Bone marrow (tissue), 2 donors: ENCODE data around the gene BIK.
A peak's percentile ranks its signal among the peaks of the same experiment; 100 is the strongest.
"Not testable (repeated sequence)": the region's sequence is repeated elsewhere in the genome, so short reads cannot be mapped to it uniquely, and the experiment has no call there.

Source experiments
- DNase-seq, 2 donors: peaks; one replicate each; lab custom pipeline; 2025; lab: John Stamatoyannopoulos, UW

The BIK gene, protein sequence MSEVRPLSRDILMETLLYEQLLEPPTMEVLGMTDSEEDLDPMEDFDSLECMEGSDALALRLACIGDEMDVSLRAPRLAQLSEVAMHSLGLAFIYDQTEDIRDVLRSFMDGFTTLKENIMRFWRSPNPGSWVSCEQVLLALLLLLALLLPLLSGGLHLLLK

DNA sequence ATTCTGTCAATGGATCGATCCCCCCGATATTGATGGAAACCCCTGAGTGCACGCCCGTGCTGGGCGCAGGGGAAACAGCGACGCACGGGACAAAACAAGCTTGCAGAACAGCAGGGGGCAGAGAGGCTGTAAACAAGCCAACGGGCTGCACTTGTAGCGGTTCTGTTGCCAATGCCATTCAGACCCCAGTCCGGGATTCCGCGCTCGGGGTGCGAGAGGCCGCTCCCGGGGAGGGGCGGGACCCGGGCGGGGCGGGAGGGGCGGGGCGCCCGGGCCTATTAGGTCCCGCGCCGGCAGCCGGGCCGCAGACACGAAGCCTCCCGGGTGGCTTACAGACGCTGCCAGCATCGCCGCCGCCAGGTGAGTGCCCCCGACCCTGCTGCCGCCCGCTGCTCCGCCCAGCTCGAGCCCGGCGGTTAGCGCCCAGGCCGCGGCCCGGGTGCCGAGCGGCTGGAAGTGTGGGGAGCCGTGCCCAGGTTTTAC is at the start of gene BIK:
Gene BIK, plus strand, starts transcription at position 307 of the 483 bp plus-strand sequence. CDS start 13,273 bp downstream, outside the sequence.
- DNase-seq = no peak

DNA sequence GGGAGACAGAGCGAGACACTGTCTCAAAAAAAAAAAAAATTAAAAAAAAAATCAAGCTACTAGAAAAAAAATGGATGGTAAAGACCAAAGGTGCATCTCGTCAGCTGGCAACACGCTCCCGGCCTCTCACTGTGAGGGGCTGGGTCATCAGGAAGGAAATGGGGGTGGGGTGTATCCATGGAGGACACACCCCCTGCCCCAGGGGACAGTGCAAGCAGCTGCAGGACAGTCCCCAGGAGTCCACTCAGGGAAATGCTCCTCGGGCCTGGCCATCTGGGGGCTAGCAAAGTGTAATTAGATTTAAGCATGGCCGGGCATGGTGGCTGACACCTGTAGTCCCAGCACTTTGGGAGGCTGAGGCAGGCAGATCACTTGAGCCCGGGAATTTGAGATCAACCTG is 44.4 kb upstream of the BIK start:
- DNase-seq = no peak

DNA sequence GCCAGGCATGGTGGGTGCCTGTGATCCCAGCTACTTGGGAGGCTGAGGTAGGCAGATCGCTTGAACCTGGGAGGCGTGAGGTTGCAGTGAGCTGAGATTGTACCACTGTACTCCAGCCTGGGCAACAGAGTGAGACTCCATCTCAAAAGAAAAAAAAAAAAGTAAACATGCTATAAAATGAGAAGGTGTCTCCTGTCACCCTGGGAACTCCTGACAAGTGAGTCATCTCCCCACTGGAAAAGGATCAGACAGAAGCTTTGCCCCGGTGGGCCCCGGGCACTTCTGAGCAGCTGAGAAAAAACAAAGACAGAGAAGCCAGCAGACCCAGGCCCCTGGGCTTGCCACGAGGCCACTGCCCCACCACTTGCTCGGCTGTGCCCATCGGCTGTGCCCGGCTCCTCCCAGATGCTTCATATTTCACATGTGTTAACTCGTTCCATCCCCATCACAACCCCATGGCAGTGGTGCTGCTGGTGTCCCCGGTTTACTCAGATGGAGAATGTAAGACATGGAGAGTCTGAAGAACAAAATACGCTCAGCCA is 43.6 kb upstream of the BIK start:
- no peak for DNase-seq

DNA sequence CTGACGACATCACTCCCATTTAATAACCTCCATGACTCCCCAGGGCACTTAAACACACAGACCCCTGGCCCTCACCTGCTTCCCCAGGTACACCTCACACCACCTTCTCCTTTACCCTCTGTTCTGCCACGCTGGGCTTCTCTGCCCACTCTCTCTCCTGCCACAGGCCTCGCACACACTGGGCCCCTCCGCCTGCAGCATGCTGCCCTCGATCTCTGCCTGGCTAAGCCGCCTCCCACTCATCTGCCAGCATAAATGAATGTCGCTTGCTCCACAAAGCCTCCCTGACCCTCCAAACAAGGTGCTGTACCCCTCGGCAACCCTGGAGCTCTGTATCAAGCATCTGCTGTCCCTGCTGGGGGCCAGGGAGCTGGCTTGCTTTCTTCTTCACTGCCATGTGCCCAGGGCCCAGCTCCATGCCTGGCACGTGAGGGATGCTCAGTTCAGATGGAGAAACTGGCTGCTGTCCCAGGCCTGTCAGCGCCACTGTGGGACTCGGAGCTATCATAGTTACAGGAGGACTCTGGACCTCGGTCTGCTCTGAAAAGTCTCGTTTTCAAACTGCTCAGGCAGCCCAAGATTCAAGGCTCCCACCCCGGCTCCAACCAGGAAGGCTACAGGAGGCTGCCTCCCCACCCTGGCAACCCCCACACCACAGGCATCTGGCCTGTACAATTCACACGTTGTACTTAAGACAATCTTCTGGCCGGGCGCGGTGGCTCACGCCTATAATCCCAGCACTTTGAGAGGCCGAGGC is 33.3 kb upstream of the BIK start:
- no peak for DNase-seq

DNA sequence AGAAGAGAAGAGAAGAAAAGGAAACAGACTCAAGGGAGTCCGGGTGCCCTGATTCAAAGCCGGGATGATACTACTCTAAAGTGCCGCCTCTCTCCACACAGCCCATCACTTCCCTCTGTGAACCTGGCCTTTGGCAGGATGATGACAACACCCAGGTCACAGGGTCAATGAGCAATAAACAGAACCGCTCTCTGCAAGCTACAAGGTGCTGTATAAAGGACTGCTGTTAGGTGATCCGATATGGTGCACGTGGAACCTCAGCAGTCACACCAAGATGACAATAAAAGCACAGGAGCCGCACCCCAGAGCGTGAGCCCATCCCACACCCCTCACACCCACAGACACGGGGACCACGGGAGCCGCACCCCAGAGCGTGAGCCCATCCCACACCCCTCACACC is 32.0 kb upstream of the BIK start:
- no peak for DNase-seq

DNA sequence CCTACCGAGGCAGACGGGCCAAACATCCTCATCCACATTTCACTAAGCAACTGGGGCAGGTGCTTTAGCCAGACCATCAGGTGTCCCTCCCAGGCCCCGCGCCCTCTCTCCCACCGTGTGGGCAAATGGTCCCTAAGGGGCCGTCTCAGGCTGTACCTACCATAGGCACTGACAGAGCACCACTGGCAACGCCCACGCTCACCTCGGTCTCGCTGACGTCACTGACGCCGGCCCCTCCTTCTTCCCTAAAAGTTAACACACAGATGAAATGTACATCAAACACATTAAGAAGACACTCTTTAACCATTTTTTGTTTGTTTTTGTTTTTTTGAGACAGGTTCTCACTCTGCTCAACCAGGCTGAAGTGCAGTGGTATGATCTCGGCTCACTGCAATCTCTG is 30.8 kb upstream of the BIK start:
- DNase-seq = no peak

DNA sequence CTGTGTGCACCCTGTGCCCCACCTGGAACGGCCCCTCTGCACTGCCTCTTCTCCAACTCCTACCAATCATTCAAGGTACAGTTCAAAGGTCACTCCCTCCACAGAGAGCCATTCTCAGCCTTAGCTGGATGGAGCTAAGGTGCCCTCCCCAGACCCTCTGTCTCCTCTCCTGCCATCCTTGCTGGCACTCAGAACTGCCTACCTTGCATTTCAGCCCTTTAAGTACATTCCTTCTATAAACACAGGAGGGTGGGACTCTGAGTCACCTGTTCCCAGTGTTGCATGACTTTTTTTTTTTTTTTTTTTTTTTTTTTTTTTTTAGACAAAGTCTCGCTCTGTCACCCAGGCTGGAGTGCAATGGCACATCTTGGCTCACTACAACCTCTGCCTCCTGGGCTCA is 29.9 kb upstream of the BIK start:
- DNase-seq = no peak

DNA sequence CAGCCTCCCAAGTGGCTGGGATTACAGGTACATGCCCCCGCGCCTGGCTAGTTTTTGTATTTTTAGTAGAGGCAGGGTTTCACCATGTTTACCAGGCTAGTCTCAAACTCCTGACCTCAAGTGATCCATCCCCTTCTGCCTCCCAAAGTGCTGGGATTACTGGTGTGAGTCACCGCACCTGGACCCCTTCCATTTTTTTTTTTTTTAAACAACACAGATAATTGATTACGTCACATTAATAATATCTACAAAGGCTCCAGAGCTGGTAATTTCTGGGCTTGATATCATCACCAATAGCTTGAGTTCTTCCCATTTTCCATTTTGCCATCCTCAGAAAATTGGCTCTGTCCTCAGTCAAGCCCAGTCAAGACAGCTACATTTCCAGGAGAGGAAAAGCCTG is 28.6 kb upstream of the BIK start:
- no peak for DNase-seq

DNA sequence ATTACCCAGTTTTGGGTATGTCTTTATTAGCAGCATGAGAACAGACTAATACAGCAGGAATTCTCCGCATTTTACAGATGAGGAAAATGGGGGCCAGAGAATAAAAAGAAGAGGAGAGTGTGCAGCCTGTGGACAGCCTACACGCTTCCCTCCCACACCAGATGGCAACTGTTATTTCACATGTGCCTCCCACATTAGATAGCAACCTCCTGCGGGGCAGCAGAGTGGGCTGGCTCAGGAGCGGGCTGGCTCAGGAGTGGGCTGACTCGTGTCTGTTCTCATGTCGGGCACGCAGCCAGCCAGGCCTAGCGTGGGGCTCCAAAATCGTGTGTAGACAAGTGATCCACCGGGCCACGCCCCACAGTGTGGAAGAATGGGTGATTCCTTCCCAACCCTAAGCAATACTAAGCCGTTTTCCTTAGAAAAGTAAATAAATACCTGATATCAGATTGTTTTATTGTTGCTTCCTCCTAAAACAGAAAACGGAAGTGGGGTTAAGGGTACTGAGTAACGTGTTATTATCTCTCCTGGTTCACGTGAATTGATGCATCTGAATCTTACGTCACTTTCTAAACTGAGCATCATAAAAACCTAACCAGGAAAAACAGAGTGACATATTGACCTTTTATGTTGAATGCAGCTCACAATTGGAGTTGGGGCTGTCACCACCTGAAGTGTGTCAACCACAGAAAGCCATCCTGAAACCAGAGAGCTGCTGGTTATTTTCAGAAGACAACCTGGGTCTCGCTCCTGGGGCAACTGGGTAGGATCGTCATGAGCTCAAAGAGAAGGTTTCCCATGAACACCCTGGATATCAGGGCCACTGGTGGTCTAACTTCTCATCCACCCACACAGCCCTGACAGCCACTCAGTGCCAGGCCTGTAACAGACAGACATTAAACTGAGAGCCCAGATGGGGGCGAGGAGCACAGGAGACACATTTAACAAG is 24.6 kb upstream of the BIK start:
- no peak for DNase-seq

DNA sequence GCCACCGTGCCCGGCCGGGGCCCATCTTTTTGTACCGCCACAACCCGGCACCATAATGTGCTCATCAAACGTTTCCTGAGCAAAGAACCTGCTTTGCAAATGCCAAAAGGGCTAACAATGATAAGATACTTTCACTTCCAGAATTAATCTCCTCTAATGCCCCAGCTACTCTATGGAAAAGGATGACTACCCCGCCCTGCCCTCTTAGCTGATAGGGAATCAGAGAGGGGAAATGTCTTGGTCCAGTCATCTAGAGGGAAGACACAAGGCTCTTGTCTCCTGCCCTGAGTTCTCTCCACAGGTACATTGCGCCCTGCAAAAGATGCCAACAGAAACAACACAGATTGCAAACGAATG is 21.9 kb upstream of the BIK start:
- no peak for DNase-seq

DNA sequence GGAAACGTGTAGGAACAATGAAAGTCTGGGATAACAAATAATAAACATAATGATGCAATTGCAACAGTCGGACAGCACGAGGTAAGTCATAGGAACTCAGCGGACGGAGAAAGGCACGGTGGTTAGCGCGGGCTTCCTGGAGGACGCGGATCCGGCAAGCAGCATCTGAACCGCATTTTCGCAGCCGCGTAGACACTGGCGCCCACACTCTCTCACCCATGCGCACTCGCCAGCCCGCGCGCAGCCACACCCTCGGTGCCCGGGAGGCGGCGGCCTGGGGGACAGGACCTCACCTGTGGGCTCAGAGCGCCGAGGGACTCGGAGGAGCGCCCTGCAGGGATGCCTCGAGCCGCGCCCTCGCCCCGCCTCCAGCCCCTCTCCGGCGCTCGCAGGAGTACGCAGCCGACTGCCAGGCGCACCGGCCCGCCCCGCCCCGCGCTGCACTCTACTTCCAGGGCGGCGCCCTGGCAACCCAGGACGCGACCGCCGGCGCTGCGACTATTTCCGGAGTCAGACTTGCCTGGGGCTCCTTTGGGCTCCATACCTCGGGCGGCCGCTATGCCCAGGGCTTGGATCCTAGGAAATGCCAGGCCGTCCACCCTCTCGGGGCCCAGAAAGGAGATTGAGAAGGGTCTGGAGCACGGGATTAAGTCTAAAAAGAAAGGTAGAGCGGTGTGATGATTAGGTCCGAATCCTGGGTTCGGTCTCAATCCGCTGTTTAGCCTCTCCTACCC is 21.4 kb upstream of the BIK start, which contains the start of gene TTLL1:
Gene TTLL1, minus strand, starts transcription at position 408 of the 734 bp plus-strand sequence. CDS start 13,805 bp downstream, outside the sequence.
- peak; percentile 56 to 78 for DNase-seq

DNA sequence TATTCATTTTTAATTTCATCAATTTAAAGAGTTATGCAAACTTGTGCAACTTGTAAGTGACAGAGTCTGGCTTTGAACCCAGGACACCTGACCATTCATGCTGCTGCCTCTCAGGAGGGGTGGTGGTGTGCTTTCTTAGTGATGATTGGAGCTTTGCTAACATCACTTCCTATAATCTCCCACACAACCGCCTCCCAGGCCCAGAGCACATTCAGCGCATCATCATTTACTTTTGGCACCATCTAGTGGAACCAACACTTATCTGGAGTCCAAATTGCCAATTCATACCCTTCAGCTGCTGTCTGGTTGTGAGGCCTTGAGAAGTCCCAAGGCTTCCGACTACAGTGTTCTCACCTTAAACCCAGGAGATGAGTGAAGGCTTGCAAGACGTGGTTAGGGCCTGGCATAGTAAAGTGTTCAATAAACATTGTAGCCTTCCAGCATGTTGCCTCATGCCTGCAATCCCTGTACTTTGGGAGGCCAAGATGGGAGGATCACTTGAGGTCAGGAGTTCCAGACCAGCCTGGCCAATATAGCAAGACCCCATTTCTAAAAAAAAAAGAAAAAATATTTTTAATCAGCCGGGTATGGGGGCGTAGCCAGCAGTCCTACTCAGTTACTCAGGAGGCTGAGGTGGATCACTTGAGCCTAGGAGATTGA is 20.3 kb upstream of the BIK start:
- peak in 1 of 2 donors; percentile 78 for DNase-seq

DNA sequence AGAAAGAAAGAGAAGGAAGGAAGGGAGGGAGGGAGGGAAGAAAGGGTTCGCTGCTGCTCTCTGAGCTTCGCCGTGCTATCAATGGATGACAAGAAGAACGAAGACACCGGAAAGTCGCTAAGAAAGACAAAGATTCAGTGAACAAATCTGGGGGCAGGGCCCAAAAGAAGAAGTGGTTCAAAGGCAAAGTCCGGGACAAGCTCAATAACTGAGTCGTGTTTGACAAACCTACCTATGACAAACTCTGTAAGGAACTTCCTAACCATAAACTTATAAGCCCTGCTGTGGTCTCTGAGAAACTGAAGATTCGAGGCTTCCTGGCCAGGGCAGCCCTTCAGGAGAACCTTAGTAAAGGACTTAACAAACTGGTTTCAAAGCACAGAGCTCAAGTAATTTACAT is 18.5 kb upstream of the BIK start:
- peak in 1 of 2 donors; percentile 23 for DNase-seq

DNA sequence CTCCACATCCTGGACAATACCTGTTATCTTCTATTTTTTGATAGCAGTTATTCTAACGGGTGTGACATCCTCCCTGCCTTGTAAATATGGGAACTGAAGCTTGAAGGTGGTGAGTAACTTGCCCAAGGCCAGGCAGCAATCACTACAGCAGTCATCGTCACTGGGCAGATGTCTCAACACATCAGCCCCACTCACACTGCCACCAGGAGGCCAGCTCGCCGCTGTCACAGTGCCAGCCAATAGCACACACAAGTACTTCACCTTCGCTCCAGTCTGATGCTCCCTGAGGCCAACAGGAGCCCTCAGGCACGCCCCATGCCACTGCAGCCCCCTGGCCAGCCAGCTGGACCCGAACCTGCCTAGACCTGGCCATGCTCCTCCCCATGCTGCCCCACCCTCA is 16.5 kb upstream of the BIK start:
- peak in 1 of 2 donors; percentile 35 for DNase-seq

DNA sequence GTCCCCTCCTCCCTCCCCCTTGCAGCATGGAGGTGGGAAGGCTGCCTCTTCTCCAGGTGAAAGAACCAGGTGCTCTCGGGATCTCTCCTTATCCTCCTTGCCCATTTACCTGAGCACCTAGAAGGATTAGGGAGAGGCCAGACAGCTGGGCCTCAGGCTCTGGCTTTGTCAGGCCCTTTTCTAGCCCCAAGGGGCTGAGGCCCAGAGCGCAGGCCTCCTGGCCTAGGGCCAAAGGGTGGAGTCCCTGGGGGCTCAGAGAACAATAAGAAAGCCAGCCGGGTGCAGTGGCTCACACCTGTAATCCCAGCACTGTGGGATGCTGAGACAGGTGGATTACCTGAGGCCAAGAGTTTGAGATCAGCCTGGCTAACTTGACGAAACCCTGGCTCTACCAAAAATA is 16.0 kb upstream of the BIK start:
- DNase-seq = no peak

DNA sequence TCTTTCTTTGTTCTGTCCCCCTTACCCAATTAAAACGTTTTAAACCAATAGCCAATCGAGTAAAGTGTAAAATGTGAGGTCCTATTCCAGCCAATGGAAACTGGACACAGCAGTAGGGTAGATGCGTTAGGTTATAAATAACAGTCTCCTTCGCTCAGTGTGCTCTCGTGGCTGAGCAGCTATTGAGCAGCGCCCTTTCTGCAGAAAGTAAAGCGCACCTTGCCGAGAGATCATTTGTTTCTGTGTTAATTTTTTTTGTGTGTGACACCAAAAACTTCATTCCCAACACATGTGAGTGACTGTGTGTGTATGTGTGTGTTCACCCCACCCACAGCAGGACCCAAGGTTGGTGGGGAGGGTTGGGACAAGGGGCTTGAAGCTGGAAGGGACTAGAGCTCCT is 14.1 kb upstream of the BIK start:
- DNase-seq = no peak

DNA sequence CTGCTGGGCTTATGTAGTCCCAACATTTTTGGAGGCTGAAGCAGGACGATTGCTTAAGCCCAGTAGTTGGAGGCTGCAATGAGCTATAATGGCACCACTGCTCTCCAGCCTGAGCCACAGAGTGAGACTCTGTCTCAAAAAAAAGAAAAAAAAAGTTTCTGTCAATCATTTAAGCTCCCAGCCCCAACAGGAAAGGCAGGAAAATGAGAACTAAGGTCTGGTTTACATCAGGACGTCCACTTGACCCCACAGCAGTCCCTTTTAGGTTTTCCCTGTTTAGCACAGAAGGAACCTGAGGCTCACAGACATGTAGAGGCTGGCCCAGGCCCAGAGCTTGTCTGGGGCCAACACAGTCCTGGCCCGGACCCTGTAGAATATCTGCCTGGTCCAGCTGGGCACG is 12.2 kb upstream of the BIK start:
- no peak for DNase-seq

DNA sequence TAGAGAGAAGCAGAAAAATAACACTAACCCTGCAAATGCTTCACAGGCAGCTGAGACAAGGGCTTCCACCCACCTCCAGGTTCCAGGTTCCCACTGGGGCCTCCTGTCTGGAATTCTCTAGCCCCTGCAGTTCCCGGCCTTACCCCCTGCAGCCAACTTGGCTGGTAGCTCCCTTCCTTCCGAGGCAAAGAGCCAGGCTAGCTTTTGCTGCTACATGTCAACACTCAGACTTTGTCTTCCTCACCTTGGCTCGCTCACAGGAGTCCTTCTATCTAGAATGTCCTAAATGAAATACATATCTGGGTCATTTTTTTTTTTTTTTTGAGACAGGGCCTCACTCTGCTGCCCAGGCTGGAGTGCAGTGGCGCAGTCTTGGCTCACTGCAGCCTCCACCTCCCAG is 11.5 kb upstream of the BIK start:
- DNase-seq = no peak

DNA sequence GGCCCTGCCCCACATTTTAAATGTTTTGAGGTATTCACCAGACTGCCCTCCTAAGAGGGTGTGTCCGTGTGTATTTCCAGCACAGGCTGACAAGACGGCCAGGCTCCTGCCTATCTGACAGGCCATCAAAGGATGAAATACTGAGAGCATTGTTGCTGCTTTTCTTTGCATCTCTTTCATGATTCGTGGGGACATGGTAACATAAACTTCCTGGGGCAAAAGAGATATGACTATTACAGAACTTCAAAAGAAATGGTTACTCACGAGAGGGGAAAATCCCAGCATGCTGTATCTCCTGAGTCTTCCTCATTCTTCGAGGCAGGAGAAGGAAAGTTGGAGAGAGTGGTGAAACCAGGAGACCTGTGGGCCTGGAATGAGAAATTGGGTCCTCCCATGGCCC is 10.3 kb upstream of the BIK start:
- no peak for DNase-seq

DNA sequence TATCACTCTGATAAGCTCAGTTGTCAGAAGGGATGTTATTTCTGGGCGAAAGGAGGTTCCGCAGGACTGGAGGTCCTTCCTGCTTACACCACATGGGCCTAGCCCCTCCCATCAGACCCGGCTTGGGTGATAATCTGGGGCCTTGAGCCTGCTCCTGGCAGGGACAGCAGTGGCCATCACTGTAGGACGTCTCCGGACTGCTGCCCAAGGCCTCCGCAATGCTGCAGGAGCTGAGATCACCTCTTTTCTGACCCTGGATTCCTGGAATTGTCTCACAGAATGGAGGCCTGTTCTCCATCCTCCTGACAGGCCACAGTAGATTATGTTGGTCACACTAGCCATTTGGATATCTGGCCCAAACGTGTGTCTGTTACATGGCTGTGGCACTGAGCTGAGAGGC is 9.2 kb upstream of the BIK start:
- no peak for DNase-seq

DNA sequence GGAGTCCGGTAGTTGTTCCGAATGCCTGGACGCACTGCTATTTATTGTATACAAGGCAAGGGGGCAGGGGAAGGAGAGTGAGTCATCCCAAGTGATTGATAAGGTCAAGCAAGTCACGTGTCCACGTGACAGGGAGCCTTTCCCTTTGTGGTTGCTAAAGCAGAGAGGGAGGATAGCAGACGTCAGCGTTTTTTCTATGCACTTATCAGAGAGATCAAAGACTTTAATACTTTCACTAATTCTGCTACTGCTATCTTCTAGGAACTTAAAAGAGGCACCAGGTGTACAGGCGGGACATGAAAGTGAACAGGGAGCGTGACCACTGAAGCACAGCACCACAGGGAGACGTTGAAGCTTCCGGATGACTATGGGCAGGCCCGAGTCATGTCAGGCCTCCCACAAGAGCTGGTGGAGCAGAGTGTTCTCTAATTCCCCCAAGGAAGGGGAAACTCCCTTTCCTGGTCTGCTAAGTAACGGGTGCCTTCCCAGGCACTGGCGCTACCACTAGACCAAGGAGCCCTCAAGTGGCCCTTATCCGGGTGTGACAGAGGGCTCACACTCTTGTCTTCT is 6.4 kb upstream of the BIK start:
- DNase-seq = not testable (repeated sequence)
